SK-N-SH treated with all-trans-retinoic acid at 6 μM for 48 hours (cell line): Measurements from ENCODE around the gene BCL2L14.

Experiments
- ARNTL ChIP-seq: fragments of 450-650 bp; formaldehyde crosslinking; IDR thresholded peaks from 2 replicates; pipeline ENCODE4 v1.5.0; 2020; ENCODE audit warnings: low read depth, mild to moderate bottlenecking, moderate library complexity, borderline replicate concordance
- OSR1 ChIP-seq: fragments of 250-450 bp; sonication (Bioruptor Pico); IDR thresholded peaks from 2 replicates; pipeline ENCODE4 v1.8.0; 2022; ENCODE audit warnings: moderate library complexity, mild to moderate bottlenecking, inconsistent platforms
- ZNF70 ChIP-seq: fragments of 450-650 bp; formaldehyde crosslinking; IDR thresholded peaks from 2 replicates; pipeline ENCODE4 v1.5.0; 2020; ENCODE audit warnings: mild to moderate bottlenecking, moderate library complexity

- TF ChIP-seq OSR1 (CRISPR knock-in tag) (no peak), ZNF70 (CRISPR knock-in tag) (no peak), ARNTL (CRISPR knock-in tag) (no peak)
Observed at GRCh38 chr12:12088147-12088546, 17.4 kb downstream of the BCL2L14 start.
